Left lung (tissue), 10 donors: ENCODE measurements around the gene ELFN1. TPM values are rescaled to one million over a fixed set of nuclear protein-coding genes. Genes with fewer than 3 reads are reported as not detected.

Experiments used
- ATAC-seq: fragments of 200-7000 bp; cut with Tn5 transposase; one replicate; pipeline ENCODE4 v1.9.1; 2020; ENCODE audit warnings: moderate library complexity
- DNase-seq, 4 donors: peaks; one replicate each; pipeline ENCODE4 v3.0.0-alpha.2; 2013 to 2020
- H3K27ac ChIP-seq, 2 donors: fragments of 200-600 bp; sonication (generic) in 1 of 2; one replicate each; pipeline versions ENCODE4 v1.5.0 to v1.8.0; 2020 to 2021
- H3K27me3 ChIP-seq, 2 donors: fragments of 200-600 bp; sonication (generic) in 1 of 2; one replicate each; pipeline versions ENCODE4 v1.5.0 to v1.8.0; 2020 to 2021
- H3K36me3 ChIP-seq, 2 donors: fragments of 200-600 bp; sonication (generic) in 1 of 2; one replicate each; pipeline versions ENCODE4 v1.5.0 to v1.8.0; 2020 to 2021
- H3K4me1 ChIP-seq, 2 donors: fragments of 200-600 bp; one replicate each; pipeline ENCODE4 v1.8.0; 2021
- H3K4me3 ChIP-seq, 2 donors: fragments of 200-600 bp; sonication (generic) in 1 of 2; one replicate each; pipeline versions ENCODE4 v1.5.0 to v1.8.0; 2020 to 2021; ENCODE audit warnings: mild to moderate bottlenecking in 1 of 2
- H3K9me3 ChIP-seq, 2 donors: fragments of 200-600 bp; sonication (generic) in 1 of 2; one replicate each; pipeline versions ENCODE4 v1.5.0 to v1.8.0; 2020 to 2021
- CTCF ChIP-seq, 2 donors: fragments of 200-600 bp; sonication (generic) in 1 of 2; IDR thresholded peaks; one replicate each; pipeline versions ENCODE4 v1.5.0 to v1.8.0; 2021; ENCODE audit warnings: antibody characterized with exemption in 2 of 2
- intact Hi-C, 2 donors: fragments of 100-400 bp; cut with DNase I; formaldehyde crosslinking; loops; one replicate each; pipeline versions ENCODE4 v1.11.2 to v1.14.2; 2022
- polyA plus RNA-seq, 6 donors: library from polyadenylated mRNA; unstranded; fragments of 120-200 nt; gene quantifications; one replicate each; pipeline ENCODE4 v1.2.1, GENCODE V29; 2013; ENCODE audit not compliant: insufficient read length in 6 of 6
- total RNA-seq, 2 donors: library from RNA; stranded (reverse); fragmentation: NEBNext Ultra II Directional; extraction: Animal tissue kit (Norgen Biotek cat#: 25700); gene quantifications; one replicate each; pipeline ENCODE4 v1.2.1, GENCODE V29; 2021
- donor health status: DM: no; HTN: yes; CAD: no.
- donor health status: DM: no; HTN: no; CAD: no.

Gene ELFN1
- total and polyA plus RNA-seq, 8 donors: 1.5 to 4.0 (median 2.7) TPM

- no peak for TF ChIP-seq CTCF (IDR thresholded peaks at IDR 0.05)
- Histone ChIP-seq H3K4me1 (no peaks in the 10 kb centered on the region), H3K4me3 (no peak overlapping the region), H3K36me3 (no peaks in the 10 kb centered on the region), H3K27ac (no peak overlapping the region), H3K9me3 (peaks cover 0 to 23% of the 10 kb centered on the region in 2 donors), H3K27me3 (peaks cover 0 to 15% of the 10 kb centered on the region in 2 donors)
- intact Hi-C loops: no loop called here
- no peak for DNase-seq
- ATAC-seq: no peak
These were observed 95.3 kb downstream of the ELFN1 start for GRCh38 chr7:1765336-1765735.

DNA sequence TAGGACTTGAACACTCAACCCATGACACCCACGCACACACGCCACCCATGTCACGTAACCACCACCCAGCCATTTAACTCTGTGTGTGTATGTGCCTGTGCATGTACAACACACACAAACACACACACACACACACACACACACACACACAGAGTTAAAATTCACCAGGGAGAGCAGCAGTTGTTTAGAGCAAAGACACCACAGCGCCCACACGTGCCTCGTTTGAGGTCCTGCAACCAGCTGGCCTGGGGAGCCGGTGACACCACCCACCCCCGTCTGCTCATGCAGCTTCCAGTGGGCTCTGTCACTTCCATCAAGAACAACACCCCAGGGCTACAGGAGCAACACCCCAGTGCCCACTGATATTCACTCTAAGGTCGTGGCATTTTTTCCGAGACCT is 97.4 kb downstream of the ELFN1 start:
- intact Hi-C loops: no loop called here
- ATAC-seq (no peak), DNase-seq (no peak)

DNA sequence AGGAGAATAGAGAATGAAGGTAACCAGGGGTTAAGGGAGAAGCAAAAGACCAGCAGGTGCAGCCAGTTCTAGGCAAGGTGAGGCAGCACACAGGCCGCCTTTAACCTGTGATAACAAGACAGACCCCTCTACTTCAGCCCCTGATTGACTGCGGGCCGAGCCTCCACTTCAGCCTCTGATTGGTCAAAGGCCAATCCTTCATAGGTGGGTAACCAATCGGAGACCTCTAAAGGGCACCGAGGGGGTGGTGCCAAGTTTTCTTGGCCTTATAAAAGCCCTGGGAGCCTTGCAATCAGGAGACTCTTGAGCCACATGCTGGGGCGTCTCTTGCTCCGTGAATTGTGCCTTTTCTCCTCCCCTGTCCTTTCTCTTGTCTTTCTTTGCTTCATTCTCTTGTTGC is 98.8 kb downstream of the ELFN1 start:
- H3K4me1 ChIP-seq: no peaks in the 10 kb centered on the region
- no peak overlapping the region for H3K27ac ChIP-seq
- DNase-seq (no peak), ATAC-seq (no peak)
- H3K36me3 ChIP-seq: no peaks in the 10 kb centered on the region
- H3K27me3 ChIP-seq: peaks cover 0 to 7% of the 10 kb centered on the region in 2 donors
- no peak overlapping the region for H3K4me3 ChIP-seq
- no peak for TF ChIP-seq CTCF (IDR thresholded peaks at IDR 0.05)
- intact Hi-C loops: no loop called here
- H3K9me3 ChIP-seq: peaks cover 0 to 12% of the 10 kb centered on the region in 2 donors

More for the DNA sequence above, 97.4 kb downstream of the ELFN1 start:
- Histone ChIP-seq H3K9me3 (peaks cover 0 to 23% of the 10 kb centered on the region in 2 donors), H3K27me3 (peaks cover 0 to 7% of the 10 kb centered on the region in 2 donors), H3K27ac (no peak overlapping the region), H3K4me3 (no peak overlapping the region), H3K36me3 (no peaks in the 10 kb centered on the region), H3K4me1 (no peaks in the 10 kb centered on the region)
- TF ChIP-seq CTCF (IDR thresholded peaks at IDR 0.05): no peak

- Histone ChIP-seq H3K4me1 (no peaks in the 10 kb centered on the region), H3K27me3 (peaks cover 0 to 7% of the 10 kb centered on the region in 2 donors), H3K36me3 (no peaks in the 10 kb centered on the region), H3K27ac (no peak overlapping the region), H3K9me3 (peaks cover 0 to 5% of the 10 kb centered on the region in 2 donors), H3K4me3 (no peak overlapping the region)
- no peak for DNase-seq
- no peak for TF ChIP-seq CTCF (IDR thresholded peaks at IDR 0.05)
- ATAC-seq: no peak
- intact Hi-C loops: no loop called here
These were observed 99.5 kb downstream of the ELFN1 start for GRCh38 chr7:1769286-1770200.

- H3K4me1 ChIP-seq: no peaks in the 10 kb centered on the region
- peaks cover 0 to 3% of the 10 kb centered on the region in 2 donors for H3K9me3 ChIP-seq
- ATAC-seq (no peak), DNase-seq (no peak)
- no peak overlapping the region for H3K27ac ChIP-seq
- H3K27me3 ChIP-seq: peaks cover 0 to 7% of the 10 kb centered on the region in 2 donors
- intact Hi-C loops: no loop called here
- no peak for TF ChIP-seq CTCF (IDR thresholded peaks at IDR 0.05)
- H3K4me3 ChIP-seq: no peak overlapping the region
- H3K36me3 ChIP-seq: no peaks in the 10 kb centered on the region
These were observed 100.3 kb downstream of the ELFN1 start for GRCh38 chr7:1770331-1770730.
